Motor neuron (in vitro differentiated cells): ENCODE measurements around the gene TMEM208. TPM values are rescaled to one million over a fixed set of nuclear protein-coding genes. Genes with fewer than 3 reads are reported as not detected.

ENCODE experiments used
- ATAC-seq, 8 experiments: fragments of 200-7000 bp; cut with Tn5 transposase; replicated peaks in 6 of 8; 2 replicates each; pipeline ENCODE4 v1.8.0; 2021; ENCODE audit warnings: mild to moderate bottlenecking in 8 of 8, moderate library complexity in 8 of 8
- H3K27ac ChIP-seq, 2 donors: fragments of 250-450 bp; sonication (Bioruptor Pico); 2 replicates each; pipeline ENCODE4 v1.9.0; 2021; ENCODE audit warnings: antibody characterized with exemption in 2 of 2, mild to moderate bottlenecking in 2 of 2, moderate library complexity in 1 of 2
- H3K4me1 ChIP-seq, 2 donors: fragments of 250-450 bp; sonication (Bioruptor Pico); replicated peaks in 1 of 2; 2 replicates each; pipeline ENCODE4 v1.6.1; 2021; ENCODE audit warnings: antibody characterized with exemption in 2 of 2, mild to moderate bottlenecking in 2 of 2, moderate library complexity in 1 of 2
- H3K4me3 ChIP-seq, 5 donors: fragments of 250-450 bp; sonication (Bioruptor Pico); 2 replicates each; pipeline ENCODE4 v1.9.0; 2021; ENCODE audit warnings: antibody characterized with exemption in 5 of 5, mild to moderate bottlenecking in 5 of 5, moderate library complexity in 4 of 5
- WGBS, 10 experiments: fragments of 450-650 bp; shearing (Covaris generic); methylation state at CpG; one replicate each; pipeline ENCODE4 v1.0.0; 2022; 5-methylcytosine and 5-hydroxymethylcytosine counted together
- in situ Hi-C, 9 experiments: fragments of 400-800 bp; cut with MboI; loops; one replicate each; pipeline ENCODE4 v1.15.0; 2021; ENCODE audit warnings: low sequenced_read_pairs in 9 of 9, low pct_unique_long_range_greater_than_20kb in 2 of 9; ENCODE audit not compliant: unreplicated experiment in 9 of 9
- total RNA-seq, 8 experiments: library from RNA; unstranded; fragments of 300-600 nt; gene quantifications; 2 replicates each; pipeline versions ENCODE4 v1.2.3 to v1.2.4, GENCODE V29; 2022

The TMEM208 gene
- 10 to 100 TPM; 39.4 to 83.1 (median 58.0) TPM for total RNA-seq

GRCh38 chr16:67226804-67227566 lies at the start of gene TMEM208:
TSS of gene TMEM208 (plus strand) at chr16:67227130. CDS start at chr16:67227219, 89 bp downstream.
- WGBS, 10 experiments = 0 to 3% (median 0%) methylated on average over 4 to 12 of the region's 46 CpGs; no CpG with 5 or more reads in 4 of the 10 experiments

GRCh38 chr16:67177743-67178699 lies 48.9 kb upstream of the TMEM208 start:
- in situ Hi-C loops = no loop called here
- H3K4me1 ChIP-seq = peaks cover 21 to 30% of the 10 kb centered on the region in 2 donors
- peak; percentile 19 to 62 (median 46) for ATAC-seq

More at GRCh38 chr16:67226804-67227566, at the start of gene TMEM208:
- in situ Hi-C loops = loop anchor here in 1 of 9 experiments (25.0 kb wide), 1 partner anchor 185 kb away; the partner anchor contains the start of gene ZDHHC1
- peak; percentile 88 to 96 (median 90) for ATAC-seq
- Histone ChIP-seq H3K27ac (peak within 1 kb of the TSS; percentile 94 to 96), H3K4me1 (peaks cover 11 to 12% of the 10 kb centered on the region in 2 donors), H3K4me3 (peak within 1 kb of the TSS; percentile 69 to 99 (median 93))

GRCh38 chr16:67179421-67180080 lies 47.4 kb upstream of the TMEM208 start:
- Histone ChIP-seq H3K4me3 (no peak overlapping the region), H3K27ac (no peak overlapping the region), H3K4me1 (peaks cover 15 to 22% of the 10 kb centered on the region in 2 donors)
- in situ Hi-C loops = no loop called here
- WGBS, 10 experiments = 80 to 100% (median 87%) methylated on average over 1 to 6 of the region's 13 CpGs; no CpG with 5 or more reads in 5 of the 10 experiments
- no peak for ATAC-seq

More at GRCh38 chr16:67177743-67178699, 48.9 kb upstream of the TMEM208 start:
- Histone ChIP-seq H3K27ac (no peak overlapping the region), H3K4me3 (peak overlapping the region in 4 of 5 donors; percentile 10 to 16 (median 13))
- WGBS, 10 experiments = 6 to 51% (median 44%) methylated on average over 2 to 6 of the region's 73 CpGs; no CpG with 5 or more reads in 7 of the 10 experiments

GRCh38 chr16:67180166-67180565 lies 46.8 kb upstream of the TMEM208 start:
- WGBS, 10 experiments = 93 to 100% (median 100%) methylated on average over 1 to 5 of the region's 16 CpGs; no CpG with 5 or more reads in 7 of the 10 experiments
- H3K27ac ChIP-seq = no peak overlapping the region
- no peak overlapping the region for H3K4me3 ChIP-seq

DNA sequence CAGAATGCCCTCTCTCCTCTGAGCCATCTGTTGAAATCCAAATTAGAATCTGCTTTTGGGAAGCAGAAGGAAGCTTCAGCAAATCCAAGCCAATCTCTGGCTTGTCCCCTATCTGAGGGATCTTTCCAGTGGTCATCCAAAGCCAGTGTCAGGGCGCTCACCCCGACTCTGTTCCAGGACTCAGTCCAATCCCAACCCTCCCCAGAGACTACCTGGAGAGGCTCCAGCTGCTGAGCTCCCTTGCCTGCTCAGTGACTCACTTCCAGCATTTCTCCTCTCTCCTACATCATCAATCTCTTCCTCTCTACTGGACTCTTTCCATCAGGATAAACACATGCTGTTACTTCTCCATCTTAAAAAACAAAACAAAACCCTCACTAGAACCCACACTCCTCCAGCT lies 45.6 kb upstream of the TMEM208 start:
- H3K27ac ChIP-seq = no peak overlapping the region
- H3K4me3 ChIP-seq = no peak overlapping the region
- H3K4me1 ChIP-seq = peaks cover 15 to 21% of the 10 kb centered on the region in 2 donors
- WGBS, 10 experiments = 10 to 100% (median 73%) methylated on average over 2 of the region's 2 CpGs; no CpG with 5 or more reads in 5 of the 10 experiments
- no peak for ATAC-seq
- in situ Hi-C loops = no loop called here

More at GRCh38 chr16:67180166-67180565, 46.8 kb upstream of the TMEM208 start:
- in situ Hi-C loops = no loop called here
- no peak for ATAC-seq
- peaks cover 15 to 16% of the 10 kb centered on the region in 2 donors for H3K4me1 ChIP-seq

DNA sequence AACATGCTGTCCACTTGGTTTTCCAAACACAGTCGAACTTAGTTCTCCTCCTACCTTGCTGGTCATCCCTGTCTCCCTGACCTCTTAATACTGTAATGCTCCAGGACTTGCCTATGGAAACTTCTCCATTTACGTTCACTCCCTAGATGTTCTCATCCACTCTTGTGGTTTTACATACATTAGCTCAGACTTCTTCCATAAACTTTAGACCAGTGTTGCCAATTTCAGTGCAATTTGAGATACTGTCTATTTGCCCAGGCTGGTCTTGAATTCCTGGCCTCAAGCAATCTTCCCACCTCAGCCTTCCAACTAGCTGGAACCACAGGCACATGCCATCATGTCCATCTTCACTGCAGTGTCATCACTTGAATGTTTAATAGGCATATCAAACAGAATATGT lies 44.6 kb upstream of the TMEM208 start:
- H3K4me1 ChIP-seq = peaks cover 15 to 21% of the 10 kb centered on the region in 2 donors
- no peak for ATAC-seq
- H3K4me3 ChIP-seq = peak overlapping the region in 3 of 5 donors; percentile 86 to 92 (median 86)
- in situ Hi-C loops = no loop called here
- 20 to 100% (median 70%) methylated on average over 1 to 2 of the region's 2 CpGs; no CpG with 5 or more reads in 4 of the 10 experiments for WGBS, 10 experiments
- H3K27ac ChIP-seq = no peak overlapping the region

- Histone ChIP-seq H3K4me3 (peak overlapping the region; percentile 81 to 92 (median 86)), H3K27ac (peak overlapping the region in 1 of 2 donors; percentile 99), H3K4me1 (peaks cover 15 to 21% of the 10 kb centered on the region in 2 donors)
- ATAC-seq = no peak
- in situ Hi-C loops = no loop called here
- WGBS, 10 experiments = 0 to 44% (median 3%) methylated on average over 2 to 8 of the region's 11 CpGs; no CpG with 5 or more reads in 3 of the 10 experiments
Observed at GRCh38 chr16:67183284-67183626, 43.7 kb upstream of the TMEM208 start.

DNA sequence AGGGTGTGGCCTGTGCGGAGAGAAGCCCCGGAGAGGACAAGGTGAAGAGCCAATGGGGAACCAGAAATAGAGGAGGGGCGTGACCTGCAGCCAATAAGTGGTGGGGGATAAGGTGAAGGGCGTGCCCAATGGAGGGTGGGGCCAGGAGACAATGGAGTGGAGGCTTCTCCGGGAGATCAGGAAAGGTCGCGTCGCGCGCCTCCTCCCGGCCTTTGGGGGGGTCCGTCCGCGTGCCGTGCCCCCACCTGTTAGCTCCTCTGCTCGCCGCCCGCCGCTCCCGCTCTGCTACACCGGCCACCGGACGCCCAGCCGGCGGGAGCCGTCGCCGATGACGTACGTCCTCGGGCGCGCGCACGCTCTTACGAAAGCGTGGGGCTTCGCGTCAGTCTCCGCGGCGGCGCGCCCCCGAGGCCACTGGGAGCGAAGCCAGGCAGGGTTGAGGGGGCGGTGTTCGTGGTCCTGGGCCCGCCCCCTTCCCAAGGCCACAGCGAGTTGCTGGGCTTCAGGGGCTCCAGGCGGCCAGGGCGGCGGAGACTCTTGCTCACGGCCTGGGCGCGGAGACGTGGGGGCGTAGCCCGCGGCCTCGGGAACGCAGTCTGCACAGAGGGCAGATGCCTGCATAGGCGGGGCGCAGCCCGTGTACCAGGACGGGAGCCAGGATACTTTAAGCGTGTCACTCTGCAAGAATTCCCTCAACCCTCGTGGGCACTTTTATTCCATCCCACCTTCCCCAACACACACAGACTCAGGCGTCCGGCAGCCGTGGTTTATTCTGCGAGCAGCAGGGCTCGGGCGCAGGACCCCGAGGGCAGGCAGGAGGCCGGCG lies 43.1 kb upstream of the TMEM208 start, which contains the start of gene MATCAP1:
Gene MATCAP1 (minus strand): TSS at position 337 of the 826 bp plus-strand sequence. CDS start 3,353 bp downstream, outside the sequence.
- ATAC-seq = peak; percentile 81 to 88 (median 86)
- Histone ChIP-seq H3K4me3 (peak within 1 kb of the TSS; percentile 81 to 92 (median 86)), H3K27ac (peak within 1 kb of the TSS; percentile 99), H3K4me1 (peaks cover 15 to 21% of the 10 kb centered on the region in 2 donors)
- in situ Hi-C loops = no loop called here
- WGBS, 10 experiments = 0% methylated on average over 3 to 37 of the region's 77 CpGs; no CpG with 5 or more reads in 7 of the 10 experiments

DNA sequence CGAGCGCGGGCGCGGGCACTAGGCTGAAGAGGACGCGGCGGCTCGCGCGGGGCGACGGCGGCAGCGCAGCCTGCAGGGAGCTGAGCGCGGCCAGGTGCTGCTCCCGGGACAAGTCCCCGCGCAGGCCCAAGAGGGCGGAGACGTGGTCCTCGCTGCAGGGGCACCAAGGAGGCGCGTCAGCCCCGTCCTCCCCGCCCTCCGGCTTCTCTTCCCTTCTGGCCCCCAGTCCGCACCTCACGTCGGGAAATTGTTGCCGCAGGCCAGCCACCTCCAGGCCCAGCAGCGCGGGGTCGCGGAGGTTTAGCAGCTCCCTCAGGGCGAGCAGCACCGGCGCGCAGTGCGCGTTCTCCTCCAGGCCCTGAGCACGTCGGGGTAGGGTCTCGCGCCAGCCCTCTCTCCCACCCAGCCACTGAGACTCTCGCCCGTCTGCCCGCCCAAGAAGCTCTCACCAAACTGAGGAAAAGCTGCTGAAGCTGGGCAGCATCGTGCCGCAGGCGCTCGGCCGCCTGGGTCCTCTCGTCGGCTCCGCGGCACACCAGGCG lies 42.4 kb upstream of the TMEM208 start:
- peak overlapping the region; percentile 81 to 92 (median 86) for H3K4me3 ChIP-seq
- in situ Hi-C loops = no loop called here
- H3K4me1 ChIP-seq = peaks cover 15 to 21% of the 10 kb centered on the region in 2 donors
- H3K27ac ChIP-seq = peak overlapping the region; percentile 99
- ATAC-seq = peak in 7 of 8 experiments; percentile 2 to 39 (median 31)
- 0 to 9% (median 7%) methylated on average over 4 to 11 of the region's 59 CpGs; no CpG with 5 or more reads in 6 of the 10 experiments for WGBS, 10 experiments

DNA sequence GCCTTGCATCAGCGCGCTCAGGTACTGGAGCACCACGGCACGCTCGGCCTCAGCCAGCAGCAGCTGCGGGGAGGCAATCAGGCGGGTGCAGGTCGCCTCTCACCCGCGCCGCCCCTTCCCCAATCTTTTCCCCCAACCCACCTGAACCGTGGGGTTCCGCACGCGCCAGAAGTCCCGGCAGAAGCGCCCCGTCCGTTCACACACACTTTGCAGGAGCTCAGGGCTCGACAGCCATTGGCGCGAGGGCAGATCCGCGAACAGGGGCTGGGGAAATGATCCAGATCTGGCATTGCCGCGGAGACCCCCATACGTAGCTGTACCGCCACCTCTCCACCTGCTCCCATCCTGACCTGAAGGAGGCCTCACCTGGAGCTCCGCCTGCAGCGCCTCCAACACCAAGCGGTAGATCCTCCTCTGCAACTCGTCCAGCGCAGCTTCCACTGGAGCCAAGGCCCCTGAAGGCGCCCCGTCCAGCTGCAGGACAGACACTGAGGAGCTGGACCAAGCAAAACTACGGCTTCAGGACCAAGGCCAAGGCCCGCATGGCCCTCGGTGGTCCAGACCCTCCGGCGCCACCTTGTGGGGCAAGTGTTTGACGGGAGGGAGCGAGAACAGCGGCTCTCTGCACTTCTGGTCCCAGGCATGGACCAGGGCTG lies 41.8 kb upstream of the TMEM208 start:
- peak; percentile 12 to 50 (median 26) for ATAC-seq
- WGBS, 10 experiments = 0 to 19% (median 2%) methylated on average over 1 to 6 of the region's 43 CpGs; no CpG with 5 or more reads in 6 of the 10 experiments
- peaks cover 15 to 21% of the 10 kb centered on the region in 2 donors for H3K4me1 ChIP-seq
- in situ Hi-C loops = no loop called here
- peak overlapping the region; percentile 99 for H3K27ac ChIP-seq
- peak overlapping the region in 4 of 5 donors; percentile 81 to 92 (median 86) for H3K4me3 ChIP-seq
